ENCODE data around the gene RRN3. TPM values are rescaled to one million over a fixed set of nuclear protein-coding genes. Genes with fewer than 3 reads are reported as not detected.
"Not testable (repeated sequence)": the region's sequence is repeated elsewhere in the genome, so short reads cannot be mapped to it uniquely, and the experiment has no call there.

The RRN3 gene
- total RNA-seq, 1 experiment from 2014 or later: 57.7 TPM

DNA sequence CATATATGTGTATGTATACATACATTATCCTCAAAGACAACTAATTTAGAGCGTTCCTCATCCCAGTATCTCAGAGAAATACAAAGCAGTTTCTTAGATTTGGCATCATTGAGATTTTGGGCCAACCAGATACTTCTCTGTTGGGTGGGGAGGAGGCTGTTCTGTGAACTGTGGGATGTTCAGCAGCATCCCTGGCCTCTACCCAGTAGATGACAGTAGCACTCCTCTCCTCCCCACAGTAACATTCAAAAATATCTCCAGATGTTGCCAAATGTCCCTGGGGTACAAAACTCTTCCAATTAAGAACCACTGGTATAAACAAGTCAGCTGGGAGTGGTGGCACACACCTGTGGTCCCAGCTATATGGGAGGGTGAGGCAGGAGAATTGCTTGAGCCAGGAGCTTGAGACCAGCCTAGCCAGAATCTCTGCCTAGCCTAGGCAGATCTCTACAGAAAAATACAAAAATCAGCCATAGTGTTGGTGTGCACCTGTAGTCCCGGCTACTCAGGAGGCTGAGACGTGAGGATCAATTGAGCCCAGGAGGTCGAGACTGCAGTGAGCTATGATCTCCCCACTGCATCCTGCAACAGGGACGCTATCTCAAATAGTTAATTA is 6.4 kb upstream of the RRN3 start:
- H3K4me3 ChIP-seq (replicated peaks in 1 of 2; ENCODE audit: low read depth in 1 of 2, low read length in 2 of 2); CTCF ChIA-PET; DNase-seq (ENCODE audit: low read depth, low spot score); H3K36me3 ChIP-seq (ENCODE audit: control insufficient read depth in 1 of 2, insufficient read depth in 2 of 2, low read length in 2 of 2); H3K79me2 ChIP-seq (ENCODE audit: insufficient read depth, low read length); POLR2A ChIA-PET; H3K4me1 ChIP-seq (ENCODE audit: control insufficient read depth in 1 of 2, insufficient read depth in 2 of 2, low read length in 2 of 2); BruUV-seq (replicated peaks); RAD21 ChIA-PET (ENCODE audit: low non-redundant PET in 1 of 2, low total read pairs in 2 of 2, uncharacterized antibody in 2 of 2, unreplicated experiment in 2 of 2); ATAC-seq; H3K9me3 ChIP-seq (ENCODE audit: control insufficient read depth in 1 of 2, insufficient read depth in 1 of 2, low read depth in 1 of 2, low read length in 2 of 2); H3K27me3 ChIP-seq (ENCODE audit: insufficient read depth, low read length); H2AFZ ChIP-seq (ENCODE audit: low read depth, low read length, poor library complexity, severe bottlenecking); H3K9ac ChIP-seq (ENCODE audit: low read length); H3K4me2 ChIP-seq (ENCODE audit: low read length); intact Hi-C loops (cut with micrococcal nuclease); H3K27ac ChIP-seq (ENCODE audit: low read depth, low read length); H3K9me2 ChIP-seq (ENCODE audit: insufficient read depth); H4K20me1 ChIP-seq (ENCODE audit: insufficient read depth): not testable (repeated sequence)

- H3K4me3 ChIP-seq (replicated peaks in 1 of 2; ENCODE audit: low read depth in 1 of 2, low read length in 2 of 2); H3K36me3 ChIP-seq (ENCODE audit: control insufficient read depth in 1 of 2, insufficient read depth in 2 of 2, low read length in 2 of 2); intact Hi-C loops (cut with micrococcal nuclease); ATAC-seq; H3K27ac ChIP-seq (ENCODE audit: low read depth, low read length); RAD21 ChIA-PET (ENCODE audit: low non-redundant PET in 1 of 2, low total read pairs in 2 of 2, uncharacterized antibody in 2 of 2, unreplicated experiment in 2 of 2); H4K20me1 ChIP-seq (ENCODE audit: insufficient read depth); DNase-seq (ENCODE audit: low read depth, low spot score); POLR2A ChIA-PET; CTCF ChIA-PET; H3K9ac ChIP-seq (ENCODE audit: low read length); BruUV-seq (replicated peaks); H3K9me2 ChIP-seq (ENCODE audit: insufficient read depth); H3K9me3 ChIP-seq (ENCODE audit: control insufficient read depth in 1 of 2, insufficient read depth in 1 of 2, low read depth in 1 of 2, low read length in 2 of 2); H3K4me2 ChIP-seq (ENCODE audit: low read length); H3K27me3 ChIP-seq (ENCODE audit: insufficient read depth, low read length); H3K4me1 ChIP-seq (ENCODE audit: control insufficient read depth in 1 of 2, insufficient read depth in 2 of 2, low read length in 2 of 2); H3K79me2 ChIP-seq (ENCODE audit: insufficient read depth, low read length); H2AFZ ChIP-seq (ENCODE audit: low read depth, low read length, poor library complexity, severe bottlenecking): not testable (repeated sequence)
Observed at GRCh38 chr16:15099366-15099909, 5.4 kb upstream of the RRN3 start.

DNA sequence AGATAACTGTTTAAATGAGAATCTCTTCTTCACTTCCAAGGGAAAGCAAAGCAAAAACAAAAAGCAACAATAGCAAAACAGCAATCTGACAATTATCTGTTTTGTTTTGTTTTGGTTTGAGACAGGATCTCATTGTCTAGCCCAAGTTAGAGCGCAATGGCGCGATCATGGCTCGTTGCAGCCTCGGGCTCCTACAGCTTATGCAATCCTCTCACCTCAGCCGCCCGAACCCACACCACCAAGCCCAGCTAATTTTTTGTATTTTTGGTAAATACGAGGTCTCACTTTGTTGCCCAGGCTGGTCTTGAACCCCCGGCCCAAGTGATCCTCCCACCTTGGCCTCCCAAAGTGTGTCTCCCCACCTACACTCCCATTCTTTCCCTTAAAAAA is 2.5 kb upstream of the RRN3 start:
- H2AFZ ChIP-seq (ENCODE audit: low read depth, low read length, poor library complexity, severe bottlenecking); H3K4me3 ChIP-seq (replicated peaks in 1 of 2; ENCODE audit: low read depth in 1 of 2, low read length in 2 of 2); CTCF ChIA-PET; DNase-seq (ENCODE audit: low read depth, low spot score); H3K9me3 ChIP-seq (ENCODE audit: control insufficient read depth in 1 of 2, insufficient read depth in 1 of 2, low read depth in 1 of 2, low read length in 2 of 2); RAD21 ChIA-PET (ENCODE audit: low non-redundant PET in 1 of 2, low total read pairs in 2 of 2, uncharacterized antibody in 2 of 2, unreplicated experiment in 2 of 2); H3K9ac ChIP-seq (ENCODE audit: low read length); H4K20me1 ChIP-seq (ENCODE audit: insufficient read depth); POLR2A ChIA-PET; H3K4me2 ChIP-seq (ENCODE audit: low read length); H3K36me3 ChIP-seq (ENCODE audit: control insufficient read depth in 1 of 2, insufficient read depth in 2 of 2, low read length in 2 of 2); ATAC-seq; H3K9me2 ChIP-seq (ENCODE audit: insufficient read depth); H3K27ac ChIP-seq (ENCODE audit: low read depth, low read length); intact Hi-C loops (cut with micrococcal nuclease); H3K27me3 ChIP-seq (ENCODE audit: insufficient read depth, low read length); BruUV-seq (replicated peaks): not testable (repeated sequence)
- Histone ChIP-seq H3K79me2 (ENCODE audit: insufficient read depth, low read length) (peaks cover 23% of the 10 kb centered on the region), H3K4me1 (ENCODE audit: control insufficient read depth in 1 of 2, insufficient read depth in 2 of 2, low read length in 2 of 2) (peaks cover 0 to 14% of the 10 kb centered on the region in 2 experiments; a peak in 2 of 4 replicates)

- H3K9me2 ChIP-seq (ENCODE audit: insufficient read depth); DNase-seq (ENCODE audit: low read depth, low spot score); H3K9me3 ChIP-seq (ENCODE audit: control insufficient read depth in 1 of 2, insufficient read depth in 1 of 2, low read depth in 1 of 2, low read length in 2 of 2); H2AFZ ChIP-seq (ENCODE audit: low read depth, low read length, poor library complexity, severe bottlenecking); H4K20me1 ChIP-seq (ENCODE audit: insufficient read depth); H3K36me3 ChIP-seq (ENCODE audit: control insufficient read depth in 1 of 2, insufficient read depth in 2 of 2, low read length in 2 of 2); intact Hi-C loops (cut with micrococcal nuclease); H3K27me3 ChIP-seq (ENCODE audit: insufficient read depth, low read length); ATAC-seq; RAD21 ChIA-PET (ENCODE audit: low non-redundant PET in 1 of 2, low total read pairs in 2 of 2, uncharacterized antibody in 2 of 2, unreplicated experiment in 2 of 2): not testable (repeated sequence)
- TSS peak; percentile 71 for BruUV-seq (replicated peaks)
- peak overlapping the region; percentile 68 to 72 for H3K4me3 ChIP-seq (replicated peaks in 1 of 2; ENCODE audit: low read depth in 1 of 2, low read length in 2 of 2)
- peaks cover 0 to 14% of the 10 kb centered on the region in 2 experiments; a peak in 2 of 4 replicates for H3K4me1 ChIP-seq (ENCODE audit: control insufficient read depth in 1 of 2, insufficient read depth in 2 of 2, low read length in 2 of 2)
- H3K9ac ChIP-seq (ENCODE audit: low read length): peak overlapping the region; percentile 81
- ChIA-PET CTCF (interaction anchor here (1.1 kb wide), 1 partner anchor 21 kb away, joined by 3 read pairs; no protein-coding TSS in a partner anchor), POLR2A (interaction anchor here (0.7 to 1.7 kb wide), 2 partner anchors 19 to 37 kb away, joined by 3 to 9 read pairs; partner anchors contain the start of gene NTAN1)
- H3K27ac ChIP-seq (ENCODE audit: low read depth, low read length): peak overlapping the region; percentile 50
- H3K79me2 ChIP-seq (ENCODE audit: insufficient read depth, low read length): peaks cover 45% of the 10 kb centered on the region
- H3K4me2 ChIP-seq (ENCODE audit: low read length): peak overlapping the region; percentile 89
Observed at GRCh38 chr16:15093571-15093954, 509 bp downstream of the RRN3 start.

Measured in HCT116 (cell line).